ENCODE results near the gene ERVFRD-1.
A peak's percentile ranks its signal among the peaks of the same experiment; 100 is the strongest.

The ERVFRD-1 gene

GRCh38 chr6:11110921-11111768, at the start of gene ERVFRD-1:
ERVFRD-1 (minus strand) TSS chr6:11111725; CDS start chr6:11105310, 6,415 bp downstream.
- no peak for DNase-seq (ENCODE audit: low read depth)

- DNase-seq (ENCODE audit: low read depth), result peak; percentile 22
These were observed 48.7 kb upstream of the ERVFRD-1 start for GRCh38 chr6:11160199-11160598.

- no peak for DNase-seq (ENCODE audit: low read depth)
These were observed 44.1 kb upstream of the ERVFRD-1 start for GRCh38 chr6:11155589-11155988.

- no peak for DNase-seq (ENCODE audit: low read depth)
These were observed 41.9 kb upstream of the ERVFRD-1 start for GRCh38 chr6:11153447-11153846.

GRCh38 chr6:11152581-11152980, 41.1 kb upstream of the ERVFRD-1 start:
- no peak for DNase-seq (ENCODE audit: low read depth)

GRCh38 chr6:11151488-11151887, 40.0 kb upstream of the ERVFRD-1 start:
- no peak for DNase-seq (ENCODE audit: low read depth)

GRCh38 chr6:11149551-11149950, 38.0 kb upstream of the ERVFRD-1 start:
- DNase-seq (ENCODE audit: low read depth), result no peak

GRCh38 chr6:11146117-11146826, 34.7 kb upstream of the ERVFRD-1 start:
- no peak for DNase-seq (ENCODE audit: low read depth)

- peak; percentile 77 for DNase-seq (ENCODE audit: low read depth)
These were observed 32.9 kb upstream of the ERVFRD-1 start for GRCh38 chr6:11144393-11144851.

- peak; percentile 92 for DNase-seq (ENCODE audit: low read depth)
These were observed 32.2 kb upstream of the ERVFRD-1 start for GRCh38 chr6:11143394-11144371.

- peak; percentile 25 for DNase-seq (ENCODE audit: low read depth)
These were observed 30.9 kb upstream of the ERVFRD-1 start for GRCh38 chr6:11142296-11143027.

GRCh38 chr6:11141295-11141694, 29.8 kb upstream of the ERVFRD-1 start:
- no peak for DNase-seq (ENCODE audit: low read depth)

GRCh38 chr6:11140056-11140455, 28.5 kb upstream of the ERVFRD-1 start:
- DNase-seq (ENCODE audit: low read depth), result peak; percentile 58

GRCh38 chr6:11139051-11139960, 27.8 kb upstream of the ERVFRD-1 start:
- DNase-seq (ENCODE audit: low read depth), result peak; percentile 58

- DNase-seq (ENCODE audit: low read depth), result peak; percentile 11
These were observed 25.3 kb upstream of the ERVFRD-1 start for GRCh38 chr6:11136809-11137208.

- no peak for DNase-seq (ENCODE audit: low read depth)
These were observed 21.8 kb upstream of the ERVFRD-1 start for GRCh38 chr6:11133281-11133680.

GRCh38 chr6:11132194-11132888, 20.8 kb upstream of the ERVFRD-1 start:
- peak; percentile 20 for DNase-seq (ENCODE audit: low read depth)

GRCh38 chr6:11130605-11131004, 19.1 kb upstream of the ERVFRD-1 start:
- DNase-seq (ENCODE audit: low read depth), result no peak

GRCh38 chr6:11129908-11130565, 18.5 kb upstream of the ERVFRD-1 start:
- DNase-seq (ENCODE audit: low read depth), result no peak

All from EH (cell line).